Panc1 (cell line): Measurements from ENCODE around the gene LMNA. TPM values are rescaled to one million over a fixed set of nuclear protein-coding genes. Genes with fewer than 3 reads are reported as not detected.

Experiments
- ATAC-seq: fragments of 200-7000 bp; cut with Tn5 transposase; 2 replicates; pipeline ENCODE4 v1.9.1; 2020; ENCODE audit warnings: mild to moderate bottlenecking, moderate library complexity
- BruUV-seq: library from RNA; stranded (reverse); fragments of 400-500 nt; replicated peaks from 2 replicates; lab custom pipeline; 2021; lab: Mats Ljungman, UMichigan
- CTCF ChIA-PET: fragments of 300-600 bp; sonication (Branson Sonifier 250); formaldehyde crosslinking; loops from one replicate; lab custom pipeline; 2022; ENCODE audit warnings: antibody characterized with exemption; lab: Charles Lee
- POLR2A ChIA-PET: fragments of 300-600 bp; sonication (Branson Sonifier 250); formaldehyde crosslinking; loops from one replicate; lab custom pipeline; 2022; ENCODE audit warnings: antibody characterized with exemption; lab: Charles Lee
- DNase-seq: peaks from one replicate; pipeline ENCODE4 v3.0.0-alpha.2; 2010; ENCODE audit warnings: low read depth, low spot score
- H3K27ac ChIP-seq: 2 replicates; pipeline ENCODE4 v1.5.1; 2011; ENCODE audit warnings: mild to moderate bottlenecking, low read length, inconsistent platforms
- H3K27me3 ChIP-seq: fragments of 200-500 bp; sonication (Bioruptor generic); 2 replicates; pipeline ENCODE4 v1.6.0; 2014; ENCODE audit warnings: low read length, inconsistent platforms; ENCODE audit not compliant: control insufficient read depth, insufficient read depth
- H3K36me3 ChIP-seq: fragments of 200-500 bp; sonication (Bioruptor generic); 2 replicates; pipeline ENCODE4 v1.5.1; 2014; ENCODE audit warnings: inconsistent platforms, mild to moderate bottlenecking, low read length, moderate library complexity; ENCODE audit not compliant: control insufficient read depth, insufficient read depth
- H3K4me1 ChIP-seq: 2 replicates; pipeline ENCODE4 v1.5.1; 2011; ENCODE audit warnings: inconsistent platforms, mild to moderate bottlenecking, low read length, moderate library complexity; ENCODE audit not compliant: control insufficient read depth, insufficient read depth
- H3K4me3 ChIP-seq, 2 experiments: 2 replicates each; pipeline ENCODE4 v1.5.1; 2011 to 2012; ENCODE audit warnings: low read depth in 2 of 2, low read length in 2 of 2, mild to moderate bottlenecking in 2 of 2, inconsistent platforms in 1 of 2, moderate library complexity in 1 of 2
- H3K9me3 ChIP-seq: fragments of 200-500 bp; sonication (Bioruptor generic); 2 replicates; pipeline ENCODE4 v1.5.1; 2014; ENCODE audit warnings: low read depth, mild to moderate bottlenecking, inconsistent platforms, low read length, moderate library complexity; ENCODE audit not compliant: control insufficient read depth, insufficient read depth
- CTCF ChIP-seq: fragments of 450-650 bp; IDR thresholded peaks from 2 replicates; pipeline ENCODE4 v1.5.1; 2017; ENCODE audit warnings: mild to moderate bottlenecking
- POLR2AphosphoS5 ChIP-seq: IDR thresholded peaks from 2 replicates; pipeline ENCODE4 v1.6.1; 2012; ENCODE audit warnings: mild to moderate bottlenecking, low read depth, low read length, moderate library complexity
- REST ChIP-seq, 2 experiments: IDR thresholded peaks; 2 replicates each; pipeline ENCODE4 v1.6.1; 2011 to 2012; ENCODE audit warnings: low read depth in 2 of 2, control low read depth in 1 of 2, low read length in 1 of 2, mild to moderate bottlenecking in 1 of 2, moderate library complexity in 1 of 2; ENCODE audit not compliant: insufficient read depth in 1 of 2
- SIN3A ChIP-seq: IDR thresholded peaks from 2 replicates; pipeline ENCODE4 v1.6.1; 2012; ENCODE audit warnings: low read depth, mild to moderate bottlenecking, low read length, moderate library complexity, borderline replicate concordance; ENCODE audit not compliant: insufficient read depth
- TCF7L2 ChIP-seq: IDR thresholded peaks from 2 replicates; pipeline ENCODE4 v1.6.1; 2011; ENCODE audit warnings: mild to moderate bottlenecking, low read depth, low read length, inconsistent platforms
- in situ Hi-C: cut with HindIII; loops from 2 replicates; pipeline ENCODE4 v1.10.0; 2016; ENCODE audit warnings: low sequenced_read_pairs, low pct_unique_long_range_greater_than_20kb
- intact Hi-C: fragments of 100-400 bp; cut with micrococcal nuclease; formaldehyde crosslinking; loops from one replicate; pipeline ENCODE4 v1.10.0; 2022; ENCODE audit not compliant: unreplicated experiment
- total RNA-seq: library from RNA; stranded (reverse); gene quantifications from one replicate; pipeline ENCODE4 v1.2.1, GENCODE V29; 2021; ENCODE audit not compliant: unreplicated experiment

LMNA gene
- total RNA-seq, 1 experiment from 2014 or later: 691 TPM

- ATAC-seq (peak; percentile 24), DNase-seq (no peak)
- Histone ChIP-seq H3K9me3 (no peaks in the 10 kb centered on the region), H3K27me3 (no peaks in the 10 kb centered on the region), H3K4me3 (no peak overlapping the region), H3K4me1 (peaks cover 25% of the 10 kb centered on the region), H3K27ac (peak overlapping the region; percentile 46), H3K36me3 (peaks cover 15% of the 10 kb centered on the region)
- CTCF ChIA-PET: interaction anchor here (0.5 to 2.1 kb wide), 4 partner anchors 54 to 232 kb away, joined by 3 to 20 read pairs (median 4); no protein-coding TSS in a partner anchor
- in situ Hi-C loops (no loop called here), intact Hi-C loops (no loop called here)
- 0 out of 2 replicates have a peak, but pooled peaks have one; percentile 13 for TF ChIP-seq POLR2AphosphoS5
- TF ChIP-seq SIN3A: no peak
- TF ChIP-seq REST (IDR thresholded peaks at IDR 0.05; ENCODE audit: insufficient read depth in 1 of 2, low read depth in 2 of 2, low read length in 1 of 2): no peak
- TF ChIP-seq CTCF: peak; percentile 87
- no peak for TF ChIP-seq TCF7L2
- POLR2A ChIA-PET: interaction anchor here (0.7 kb wide), 1 partner anchor 84 kb away, joined by 3 read pairs; no protein-coding TSS in a partner anchor
- no TSS peak for BruUV-seq
Measured at GRCh38 chr1:156140879-156141707, 26.6 kb downstream of the LMNA start.

GRCh38 chr1:156143765-156144489, 29.4 kb downstream of the LMNA start:
- Histone ChIP-seq H3K4me3 (no peak overlapping the region), H3K36me3 (no peaks in the 10 kb centered on the region), H3K9me3 (no peaks in the 10 kb centered on the region), H3K27ac (no peak overlapping the region), H3K4me1 (peaks cover 32% of the 10 kb centered on the region), H3K27me3 (no peaks in the 10 kb centered on the region)
- POLR2A ChIA-PET: no interaction called here
- ATAC-seq: no peak
- TF ChIP-seq POLR2AphosphoS5 (no peak), SIN3A (no peak), CTCF (no peak), TCF7L2 (no peak), REST (IDR thresholded peaks at IDR 0.05; ENCODE audit: insufficient read depth in 1 of 2, low read depth in 2 of 2, low read length in 1 of 2) (no peak)
- in situ Hi-C loops: no loop called here
- no peak for DNase-seq
- intact Hi-C loops: no loop called here
- BruUV-seq: no TSS peak
- CTCF ChIA-PET: no interaction called here
